Embryonic facial prominence (tissue), 1 donor: ENCODE data around the gene LRCOL1.
A peak's percentile ranks its signal among the peaks of the same experiment; 100 is the strongest.

ENCODE experiments used
- DNase-seq: peaks from one replicate; pipeline ENCODE4 v3.0.0-alpha.2; 2016; ENCODE audit errors: extremely low spot score

The LRCOL1 gene

GRCh38 chr12:132610051-132610759 lies at the start of gene LRCOL1:
Gene LRCOL1 (minus strand): TSS chr12:132610582. CDS start chr12:132606251, 4,331 bp downstream.
- DNase-seq, result no peak

- DNase-seq, result no peak
Observed at GRCh38 chr12:132660052-132660451, 49.7 kb upstream of the LRCOL1 start.

- DNase-seq, result no peak
Observed at GRCh38 chr12:132659146-132659545, 48.8 kb upstream of the LRCOL1 start.

GRCh38 chr12:132658149-132658894 lies 47.9 kb upstream of the LRCOL1 start:
- DNase-seq, result no peak

- DNase-seq, result no peak
Observed at GRCh38 chr12:132657004-132657727, 46.8 kb upstream of the LRCOL1 start.

GRCh38 chr12:132653567-132654290 lies 43.3 kb upstream of the LRCOL1 start:
- peak; percentile 10 for DNase-seq

- peak; percentile 86 for DNase-seq
Observed at GRCh38 chr12:132651444-132652100, 41.2 kb upstream of the LRCOL1 start.

GRCh38 chr12:132649226-132649945 lies 39.0 kb upstream of the LRCOL1 start:
- DNase-seq, result no peak

GRCh38 chr12:132648616-132649225 lies 38.3 kb upstream of the LRCOL1 start:
- no peak for DNase-seq

- no peak for DNase-seq
Observed at GRCh38 chr12:132647858-132648257, 37.5 kb upstream of the LRCOL1 start.

GRCh38 chr12:132646850-132647249 lies 36.5 kb upstream of the LRCOL1 start:
- no peak for DNase-seq

GRCh38 chr12:132642846-132643835 lies 32.8 kb upstream of the LRCOL1 start:
- DNase-seq, result no peak

- DNase-seq, result no peak
Observed at GRCh38 chr12:132641811-132642650, 31.6 kb upstream of the LRCOL1 start.

GRCh38 chr12:132640936-132641335 lies 30.6 kb upstream of the LRCOL1 start:
- no peak for DNase-seq

- no peak for DNase-seq
Observed at GRCh38 chr12:132639956-132640520, 29.7 kb upstream of the LRCOL1 start.

- no peak for DNase-seq
Observed at GRCh38 chr12:132638541-132639408, 28.4 kb upstream of the LRCOL1 start.

GRCh38 chr12:132637811-132638210 lies 27.4 kb upstream of the LRCOL1 start:
- DNase-seq, result no peak
